ENCODE data around the gene UACA. TPM values are rescaled to one million over a fixed set of nuclear protein-coding genes. Genes with fewer than 3 reads are reported as not detected.

Gene UACA
- total and polyA plus RNA-seq, 2 of the 8 experiments (the other 6 are each of a cell fraction or from before 2014, with no cell fraction given): 28.6 to 38.9 TPM

- Histone ChIP-seq H2BK120ac (replicated peaks; ENCODE audit: low read depth, low read length) (no peak overlapping the region), H3K9ac (replicated peaks in 1 of 4; ENCODE audit: extremely low read depth in 1 of 4, low read depth in 3 of 4, low read length in 3 of 4) (no peak overlapping the region), H3K9me3 (ENCODE audit: insufficient read depth in 2 of 2, low read depth in 1 of 2, low read length in 1 of 2) (no peaks in the 10 kb centered on the region), H3K36me3 (ENCODE audit: control insufficient read depth in 2 of 4, insufficient read depth in 4 of 4, low read length in 3 of 4) (no peaks in the 10 kb centered on the region), H3K27me3 (replicated peaks in 1 of 4; ENCODE audit: control insufficient read depth in 3 of 4, extremely low read depth in 1 of 4, insufficient read depth in 3 of 4, low read length in 3 of 4) (peaks cover 0 to 1% (median 0%) of the 10 kb centered on the region in 4 experiments; a peak in 1 of 7 replicates), H2BK12ac (ENCODE audit: low read depth, low read length) (no peak overlapping the region), H3K4me2 (ENCODE audit: insufficient read depth in 1 of 2, low read depth in 2 of 2, low read length in 2 of 2) (no peak overlapping the region), H2BK20ac (ENCODE audit: low read length) (no peak overlapping the region), H4K20me1 (replicated peaks in 1 of 2; ENCODE audit: control insufficient read depth in 1 of 2, insufficient read depth in 2 of 2, low read length in 2 of 2) (peaks cover 0 to 1% of the 10 kb centered on the region in 2 experiments), H4K91ac (replicated peaks; ENCODE audit: insufficient read length, low read length) (no peak overlapping the region), H3K23ac (ENCODE audit: insufficient read length) (no peak overlapping the region), H4K8ac (ENCODE audit: extremely low read depth, insufficient read depth, low read length) (no peak overlapping the region), H3K14ac (ENCODE audit: insufficient read length) (no peak overlapping the region), H3K4ac (replicated peaks; ENCODE audit: insufficient read length, low read depth, low read length) (no peak overlapping the region), H3K27ac (ENCODE audit: low read depth, low read length) (no peak overlapping the region), H2AFZ (ENCODE audit: low read length) (no peak overlapping the region), H3K4me3 (ENCODE audit: extremely low read depth in 1 of 4, insufficient read depth in 2 of 4, low read depth in 3 of 4, low read length in 4 of 4) (no peak overlapping the region), H3K79me1 (ENCODE audit: low read depth, low read length) (no peaks in the 10 kb centered on the region), H3K18ac (ENCODE audit: extremely low read depth, low read length) (no peak overlapping the region), H2BK5ac (ENCODE audit: low read depth, low read length) (no peak overlapping the region), H4K5ac (ENCODE audit: insufficient read length, low read depth, low read length) (no peak overlapping the region), H2AK5ac (ENCODE audit: low read depth, low read length) (no peak overlapping the region), H3K56ac (replicated peaks; ENCODE audit: insufficient read length, low read depth, low read length) (no peak overlapping the region), H3K4me1 (replicated peaks in 1 of 4; ENCODE audit: control insufficient read depth in 3 of 4, insufficient read depth in 4 of 4, low read length in 3 of 4) (peaks cover 3 to 11% (median 7%) of the 10 kb centered on the region in 4 experiments), H2BK15ac (ENCODE audit: low read length) (no peak overlapping the region), H3K79me2 (ENCODE audit: control insufficient read depth in 1 of 2, insufficient read depth in 2 of 2, low read length in 2 of 2) (no peaks in the 10 kb centered on the region), H3K23me2 (ENCODE audit: low read depth, low read length) (no peaks in the 10 kb centered on the region)
- DNase-seq (ENCODE audit: low read depth in 1 of 2, low spot score in 2 of 2) (no peak), FAIRE-seq (no peak)
- 82% methylated on average over 3 of the region's 3 CpGs; no CpG with 5 or more reads in 1 of the 2 experiments for WGBS, 2 experiments (ENCODE audit: extremely low coverage in 1 of 2, insufficient coverage in 1 of 2, insufficient read length in 1 of 2, insufficient replicate concordance in 2 of 2, low coverage in 1 of 2, low lambda C conversion rate in 2 of 2, missing lambda C conversion rate in 1 of 2)
- ChIA-PET CTCF (ENCODE audit: partially characterized antibody) (no interaction called here), POLR2A (ENCODE audit: partially characterized antibody) (no interaction called here)
- TF ChIP-seq JUND (IDR thresholded peaks at IDR 0.05; ENCODE audit: low read length): no peak
- no peak for TF ChIP-seq CBX8 (IDR thresholded peaks at IDR 0.05; ENCODE audit: borderline replicate concordance, low read depth, low read length)
- no peak for TF ChIP-seq TEAD4 (IDR thresholded peaks at IDR 0.05; ENCODE audit: low read depth, low read length)
- no peak for TF ChIP-seq CHD2 (IDR thresholded peaks at IDR 0.05; ENCODE audit: low read length)
- no peak for TF ChIP-seq CTBP2 (IDR thresholded peaks at IDR 0.05; ENCODE audit: borderline replicate concordance, insufficient read depth, insufficient read length, low read length)
- TF ChIP-seq KDM1A (IDR thresholded peaks at IDR 0.05; ENCODE audit: borderline replicate concordance, low read length): no peak
- TF ChIP-seq SIX5 (IDR thresholded peaks at IDR 0.05; ENCODE audit: low read depth, low read length): no peak
- TF ChIP-seq TAF7 (optimal IDR thresholded peaks at IDR 0.05; ENCODE audit: borderline replicate concordance, low read depth, low read length): no peak
- TF ChIP-seq FOSL1 (IDR thresholded peaks at IDR 0.05; ENCODE audit: insufficient read depth, low read depth, low read length): no peak
- no peak for TF ChIP-seq E2F6 (IDR thresholded peaks at IDR 0.05)
- no peak for TF ChIP-seq KDM4A (IDR thresholded peaks at IDR 0.05; ENCODE audit: low read depth, low read length, severe bottlenecking)
- TF ChIP-seq EP300 (IDR thresholded peaks at IDR 0.05; ENCODE audit: borderline replicate concordance in 1 of 2, low read depth in 2 of 2, low read length in 2 of 2): no peak
- no peak for TF ChIP-seq CEBPB (IDR thresholded peaks at IDR 0.05; ENCODE audit: low read depth, low read length)
- TF ChIP-seq NRF1 (IDR thresholded peaks at IDR 0.05; ENCODE audit: low read depth, low read length): no peak
Observed at GRCh38 chr15:70698836-70699390, 64.4 kb downstream of the UACA start.
